ENCODE results near the gene SGO2. TPM values are rescaled to one million over a fixed set of nuclear protein-coding genes. Genes with fewer than 3 reads are reported as not detected.
A peak's percentile ranks its signal among the peaks of the same experiment; 100 is the strongest.

Gene SGO2
- total and polyA plus RNA-seq, 9 of the 15 experiments (the other 6 are each of a cell fraction or from before 2014, with no cell fraction given), result 14.5 to 25.9 (median 16.6) TPM

- TF ChIP-seq FOXP4 (CRISPR knock-in tag; IDR thresholded peaks at IDR 0.05; ENCODE audit: borderline replicate concordance), result no peak
- no peak for TF ChIP-seq ZNF121 (CRISPR knock-in tag; conservative IDR thresholded peaks at IDR 0.05)
- no peak for TF ChIP-seq PCBP1 (IDR thresholded peaks at IDR 0.05; ENCODE audit: low read depth, low read length, poor library complexity, severe bottlenecking)
- peak; percentile 54 for TF ChIP-seq POLR2AphosphoS5 (IDR thresholded peaks at IDR 0.05; ENCODE audit: control insufficient read depth, insufficient read depth, low read depth, low read length)
- TF ChIP-seq HNRNPK (IDR thresholded peaks at IDR 0.05; ENCODE audit: low read depth, low read length, poor library complexity, severe bottlenecking), result peak; percentile 63
- TF ChIP-seq THAP12 (CRISPR knock-in tag; IDR thresholded peaks at IDR 0.05), result no peak
- TF ChIP-seq ZNF282 (CRISPR knock-in tag; IDR thresholded peaks at IDR 0.05), result no peak
- no peak for TF ChIP-seq RAD51 (IDR thresholded peaks at IDR 0.05; ENCODE audit: borderline replicate concordance, low read depth)
- TF ChIP-seq POLR2H (tag; IDR thresholded peaks at IDR 0.05; ENCODE audit: low read depth), result peak; percentile 42; the same call in 1 of the 2 replicates
- TF ChIP-seq PHTF2 (CRISPR knock-in tag; IDR thresholded peaks at IDR 0.05), result no peak
- TF ChIP-seq, protein P1, sequence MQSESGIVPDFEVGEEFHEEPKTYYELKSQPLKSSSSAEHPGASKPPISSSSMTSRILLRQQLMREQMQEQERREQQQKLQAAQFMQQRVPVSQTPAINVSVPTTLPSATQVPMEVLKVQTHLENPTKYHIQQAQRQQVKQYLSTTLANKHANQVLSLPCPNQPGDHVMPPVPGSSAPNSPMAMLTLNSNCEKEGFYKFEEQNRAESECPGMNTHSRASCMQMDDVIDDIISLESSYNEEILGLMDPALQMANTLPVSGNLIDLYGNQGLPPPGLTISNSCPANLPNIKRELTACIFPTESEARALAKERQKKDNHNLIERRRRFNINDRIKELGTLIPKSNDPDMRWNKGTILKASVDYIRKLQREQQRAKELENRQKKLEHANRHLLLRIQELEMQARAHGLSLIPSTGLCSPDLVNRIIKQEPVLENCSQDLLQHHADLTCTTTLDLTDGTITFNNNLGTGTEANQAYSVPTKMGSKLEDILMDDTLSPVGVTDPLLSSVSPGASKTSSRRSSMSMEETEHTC (IDR thresholded peaks at IDR 0.05), result 0 out of 2 replicates have a peak, but pooled peaks have one; percentile 14
- TF ChIP-seq SNIP1 (IDR thresholded peaks at IDR 0.05; ENCODE audit: low read depth), result no peak
- TF ChIP-seq, protein P2, sequence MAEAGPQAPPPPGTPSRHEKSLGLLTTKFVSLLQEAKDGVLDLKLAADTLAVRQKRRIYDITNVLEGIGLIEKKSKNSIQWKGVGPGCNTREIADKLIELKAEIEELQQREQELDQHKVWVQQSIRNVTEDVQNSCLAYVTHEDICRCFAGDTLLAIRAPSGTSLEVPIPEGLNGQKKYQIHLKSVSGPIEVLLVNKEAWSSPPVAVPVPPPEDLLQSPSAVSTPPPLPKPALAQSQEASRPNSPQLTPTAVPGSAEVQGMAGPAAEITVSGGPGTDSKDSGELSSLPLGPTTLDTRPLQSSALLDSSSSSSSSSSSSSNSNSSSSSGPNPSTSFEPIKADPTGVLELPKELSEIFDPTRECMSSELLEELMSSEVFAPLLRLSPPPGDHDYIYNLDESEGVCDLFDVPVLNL (CRISPR knock-in tag; IDR thresholded peaks at IDR 0.05; ENCODE audit: low read depth), result no peak
- TF ChIP-seq, protein P3, sequence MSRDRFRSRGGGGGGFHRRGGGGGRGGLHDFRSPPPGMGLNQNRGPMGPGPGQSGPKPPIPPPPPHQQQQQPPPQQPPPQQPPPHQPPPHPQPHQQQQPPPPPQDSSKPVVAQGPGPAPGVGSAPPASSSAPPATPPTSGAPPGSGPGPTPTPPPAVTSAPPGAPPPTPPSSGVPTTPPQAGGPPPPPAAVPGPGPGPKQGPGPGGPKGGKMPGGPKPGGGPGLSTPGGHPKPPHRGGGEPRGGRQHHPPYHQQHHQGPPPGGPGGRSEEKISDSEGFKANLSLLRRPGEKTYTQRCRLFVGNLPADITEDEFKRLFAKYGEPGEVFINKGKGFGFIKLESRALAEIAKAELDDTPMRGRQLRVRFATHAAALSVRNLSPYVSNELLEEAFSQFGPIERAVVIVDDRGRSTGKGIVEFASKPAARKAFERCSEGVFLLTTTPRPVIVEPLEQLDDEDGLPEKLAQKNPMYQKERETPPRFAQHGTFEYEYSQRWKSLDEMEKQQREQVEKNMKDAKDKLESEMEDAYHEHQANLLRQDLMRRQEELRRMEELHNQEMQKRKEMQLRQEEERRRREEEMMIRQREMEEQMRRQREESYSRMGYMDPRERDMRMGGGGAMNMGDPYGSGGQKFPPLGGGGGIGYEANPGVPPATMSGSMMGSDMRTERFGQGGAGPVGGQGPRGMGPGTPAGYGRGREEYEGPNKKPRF (IDR thresholded peaks at IDR 0.05; ENCODE audit: low read depth, low read length), result no peak
- no peak for TF ChIP-seq ZKSCAN1 (IDR thresholded peaks at IDR 0.05; ENCODE audit: low read depth, low read length)
- no peak for TF ChIP-seq HNRNPL (IDR thresholded peaks at IDR 0.05; ENCODE audit: low read depth, low read length)
Observed at GRCh38 chr2:200509612-200510433, 16.2 kb upstream of the SGO2 start, which contains the start of gene KCTD18 (continued).

Data from K562 (cell line).